IMR-90 (cell line): ENCODE results near the gene CDK17.

Experiments
- BHLHE40 ChIP-seq: fragments of 150-350 bp; IDR thresholded peaks from 2 replicates; pipeline ENCODE4 v1.6.1; 2016; ENCODE audit warnings: mild to moderate bottlenecking, low read depth, low read length
- CEBPB ChIP-seq: IDR thresholded peaks from 2 replicates; pipeline ENCODE4 v1.6.1; 2012; ENCODE audit warnings: low read depth, low read length, improper control_type of control experiment
- CTCF ChIP-seq: conservative IDR thresholded peaks from 2 replicates; pipeline ENCODE4 v1.5.1; 2012; ENCODE audit warnings: mild to moderate bottlenecking, low read depth, low read length, improper control_type of control experiment
- ELK1 ChIP-seq: fragments of 150-350 bp; IDR thresholded peaks from 2 replicates; pipeline ENCODE4 v1.6.1; 2016; ENCODE audit warnings: low read depth, mild to moderate bottlenecking, low read length, moderate library complexity, borderline replicate concordance
- FOS ChIP-seq: fragments of 150-350 bp; IDR thresholded peaks from 2 replicates; pipeline ENCODE4 v1.6.1; 2016; ENCODE audit warnings: low read depth, low read length
- MAFK ChIP-seq: IDR thresholded peaks from 2 replicates; pipeline ENCODE4 v1.6.1; 2012; ENCODE audit warnings: low read depth, low read length, improper control_type of control experiment
- MAZ ChIP-seq: IDR thresholded peaks from 2 replicates; pipeline ENCODE4 v1.6.1; 2012; ENCODE audit warnings: low read depth, mild to moderate bottlenecking, low read length, improper control_type of control experiment, moderate library complexity, borderline replicate concordance
- NFE2L2 ChIP-seq: fragments of 150-350 bp; IDR thresholded peaks from 2 replicates; pipeline ENCODE4 v1.6.1; 2016; ENCODE audit warnings: low read depth, mild to moderate bottlenecking, low read length
- POLR2A ChIP-seq: IDR thresholded peaks from 2 replicates; pipeline ENCODE4 v1.6.1; 2012; ENCODE audit warnings: mild to moderate bottlenecking, low read depth, low read length
- RAD21 ChIP-seq: IDR thresholded peaks from 2 replicates; pipeline ENCODE4 v1.6.1; 2012; ENCODE audit warnings: low read length, improper control_type of control experiment
- RCOR1 ChIP-seq: IDR thresholded peaks from 2 replicates; pipeline ENCODE4 v1.6.1; 2012; ENCODE audit warnings: mild to moderate bottlenecking, low read length, improper control_type of control experiment; ENCODE audit not compliant: insufficient replicate concordance
- RFX5 ChIP-seq: IDR thresholded peaks from 2 replicates; pipeline ENCODE4 v1.8.0; 2012; ENCODE audit warnings: low read depth, mild to moderate bottlenecking, low read length, moderate library complexity
- SMC3 ChIP-seq: fragments of 150-350 bp; IDR thresholded peaks from 2 replicates; pipeline ENCODE4 v1.6.1; 2016; ENCODE audit warnings: low read depth, mild to moderate bottlenecking, antibody characterized with exemption, low read length, moderate library complexity
- TF ChIP-seq, protein P1 (sequence below): fragments of 150-350 bp; IDR thresholded peaks from 2 replicates; pipeline ENCODE4 v1.6.1; 2017; ENCODE audit warnings: mild to moderate bottlenecking, antibody characterized with exemption, low read length, low read depth

GRCh38 chr12:96260644-96261043 is 139.6 kb downstream of the CDK17 start:
- TF ChIP-seq FOS (no peak), ELK1 (no peak), RFX5 (no peak), CTCF (no peak), POLR2A (no peak), MAZ (no peak), CEBPB (no peak), SMC3 (no peak), RAD21 (no peak), MAFK (no peak), NFE2L2 (no peak), BHLHE40 (no peak), RCOR1 (no peak)
- TF ChIP-seq, protein P1, sequence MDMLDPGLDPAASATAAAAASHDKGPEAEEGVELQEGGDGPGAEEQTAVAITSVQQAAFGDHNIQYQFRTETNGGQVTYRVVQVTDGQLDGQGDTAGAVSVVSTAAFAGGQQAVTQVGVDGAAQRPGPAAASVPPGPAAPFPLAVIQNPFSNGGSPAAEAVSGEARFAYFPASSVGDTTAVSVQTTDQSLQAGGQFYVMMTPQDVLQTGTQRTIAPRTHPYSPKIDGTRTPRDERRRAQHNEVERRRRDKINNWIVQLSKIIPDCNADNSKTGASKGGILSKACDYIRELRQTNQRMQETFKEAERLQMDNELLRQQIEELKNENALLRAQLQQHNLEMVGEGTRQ: no peak
